Smooth muscle cell (in vitro differentiated cells): ENCODE measurements around the gene CD7. TPM values are rescaled to one million over a fixed set of nuclear protein-coding genes. Genes with fewer than 3 reads are reported as not detected.

Source experiments
- DNase-seq: peaks from one replicate; lab custom pipeline; 2025; ENCODE audit not compliant: unreplicated experiment; lab: John Stamatoyannopoulos, UW
- H2AFZ ChIP-seq: fragments of 200-600 bp; sonication (generic); 2 replicates; pipeline ENCODE4 v1.6.0; 2016; ENCODE audit warnings: antibody characterized with exemption, low read depth, mild to moderate bottlenecking
- H3F3A ChIP-seq: fragments of 200-600 bp; sonication (generic); 2 replicates; pipeline ENCODE4 v1.6.0; 2017; ENCODE audit warnings: antibody characterized with exemption, low read depth
- H3K27ac ChIP-seq: fragments of 200-600 bp; sonication (generic); 2 replicates; pipeline ENCODE4 v1.5.1; 2016; ENCODE audit warnings: low read depth, mild to moderate bottlenecking
- H3K27me3 ChIP-seq: fragments of 200-600 bp; sonication (generic); 2 replicates; pipeline ENCODE4 v1.6.1; 2016; ENCODE audit warnings: low read depth, mild to moderate bottlenecking
- H3K36me3 ChIP-seq: fragments of 200-600 bp; sonication (generic); 2 replicates; pipeline ENCODE4 v1.5.1; 2016; ENCODE audit warnings: low read depth
- H3K4me1 ChIP-seq: fragments of 200-600 bp; sonication (generic); 2 replicates; pipeline ENCODE4 v1.5.1; 2016; ENCODE audit warnings: low read depth
- H3K4me2 ChIP-seq: fragments of 200-600 bp; sonication (generic); 2 replicates; pipeline ENCODE4 v1.6.0; 2016; ENCODE audit warnings: mild to moderate bottlenecking
- H3K4me3 ChIP-seq: fragments of 200-600 bp; sonication (generic); 2 replicates; pipeline ENCODE4 v1.5.1; 2016; ENCODE audit warnings: mild to moderate bottlenecking
- H3K79me2 ChIP-seq: fragments of 200-600 bp; sonication (generic); 2 replicates; pipeline ENCODE4 v1.6.0; 2016; ENCODE audit warnings: low read depth, mild to moderate bottlenecking
- H3K9ac ChIP-seq: fragments of 200-600 bp; sonication (generic); 2 replicates; pipeline ENCODE4 v1.6.0; 2016; ENCODE audit warnings: low read depth
- H3K9me3 ChIP-seq: fragments of 200-600 bp; sonication (generic); replicated peaks from 2 replicates; pipeline ENCODE4 v1.5.1; 2016; ENCODE audit warnings: low read depth
- H4K20me1 ChIP-seq: fragments of 200-600 bp; sonication (generic); 2 replicates; pipeline ENCODE4 v1.6.0; 2016; ENCODE audit warnings: low read depth
- CTCF ChIP-seq: fragments of 200-600 bp; sonication (generic); IDR thresholded peaks from 2 replicates; pipeline ENCODE4 v1.5.1; 2017; ENCODE audit warnings: borderline replicate concordance, mild to moderate bottlenecking, antibody characterized with exemption; ENCODE audit not compliant: insufficient read depth, poor library complexity, severe bottlenecking
- WGBS: methylation state at CpG from one replicate; pipeline ENCODE4 v1.1.7; 2016; ENCODE audit warnings: low lambda C conversion rate; 5-methylcytosine and 5-hydroxymethylcytosine counted together
- polyA plus RNA-seq: library from polyadenylated mRNA; unstranded; fragments of >200 nt; fragmentation: Nextera tagmentation; extraction: Ambion mirVana; gene quantifications from 2 replicates; pipeline ENCODE4 v1.2.1, GENCODE V29; 2016
- total RNA-seq: library from RNA; depleted of rRNA; stranded (reverse); fragments of >200 nt; gene quantifications from 2 replicates; pipeline ENCODE4 v1.2.3, GENCODE V29; 2014

Gene CD7
- total and polyA plus RNA-seq, 2 experiments from 2014 or later: 0.79 TPM; not detected in 1

DNA sequence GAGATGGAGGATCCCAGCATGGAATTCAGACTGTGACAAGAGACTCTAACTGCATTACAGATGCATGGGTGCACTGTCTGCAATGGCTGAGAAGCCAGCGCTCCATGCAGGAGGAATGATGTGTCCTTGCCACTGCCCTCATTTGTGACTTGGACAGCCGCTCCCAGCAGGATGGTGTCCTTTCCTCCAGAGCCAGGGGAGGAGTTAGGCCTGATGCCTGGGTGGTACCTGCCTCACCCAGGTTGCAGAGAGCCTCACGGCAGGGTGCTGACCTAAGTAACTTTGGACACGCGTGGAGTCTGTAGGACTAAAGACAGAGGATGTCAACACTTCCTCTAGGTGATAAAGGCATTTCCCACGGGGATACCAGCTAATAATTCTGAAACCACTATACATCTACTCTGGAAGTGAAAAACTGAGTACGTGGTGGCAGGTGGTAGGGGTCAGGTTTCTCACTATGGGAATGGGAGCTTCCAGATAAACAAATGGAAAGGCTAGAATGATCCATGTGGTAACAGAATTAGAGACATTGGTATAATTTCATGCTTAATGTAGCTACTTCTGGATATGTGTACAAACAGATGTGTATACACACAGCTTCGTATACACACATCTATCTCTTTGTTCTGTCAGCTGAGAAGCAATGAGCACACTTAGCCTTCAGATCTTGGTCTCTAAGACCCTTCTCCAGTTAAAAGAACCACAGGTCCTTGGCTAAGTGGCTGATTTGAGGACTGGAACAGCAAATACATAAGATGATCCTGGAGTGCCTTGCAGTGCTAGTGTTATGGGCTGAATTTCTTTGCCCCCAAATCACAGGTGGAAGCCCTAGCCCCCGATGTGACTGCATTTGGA is 30.2 kb downstream of the CD7 start:
- Histone ChIP-seq H3K9me3 (no peaks in the 10 kb centered on the region), H3K9ac (no peak overlapping the region), H3K27me3 (no peaks in the 10 kb centered on the region), H3F3A (no peaks in the 10 kb centered on the region), H2AFZ (no peak overlapping the region), H3K4me2 (no peak overlapping the region), H3K36me3 (no peaks in the 10 kb centered on the region), H3K4me1 (no peaks in the 10 kb centered on the region), H4K20me1 (no peaks in the 10 kb centered on the region), H3K4me3 (no peak overlapping the region), H3K27ac (no peak overlapping the region), H3K79me2 (no peaks in the 10 kb centered on the region)
- no peak for DNase-seq
- 89% methylated on average over 9 of the region's 9 CpGs for WGBS
- TF ChIP-seq CTCF: no peak

DNA sequence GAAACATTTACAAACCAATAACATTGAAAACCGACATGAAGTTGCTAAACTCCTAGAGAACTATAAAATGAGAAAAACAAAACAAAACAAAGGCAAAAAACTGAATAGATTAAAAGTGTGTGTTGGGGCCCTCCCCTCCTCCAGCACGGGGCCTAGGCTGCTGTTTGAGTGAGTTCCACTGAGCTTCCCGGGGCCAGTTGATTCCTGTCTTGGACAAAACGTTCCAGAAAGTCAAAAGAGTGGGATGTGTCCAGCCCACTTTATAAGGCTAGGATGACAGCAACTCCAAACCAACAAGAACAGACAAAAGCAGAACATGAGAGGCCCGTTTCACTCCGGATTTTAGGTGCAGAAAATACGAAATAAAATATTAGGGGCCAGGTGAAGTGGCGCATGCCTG is 32.3 kb downstream of the CD7 start:
- DNase-seq: no peak
- Histone ChIP-seq H2AFZ (no peak overlapping the region), H3K27me3 (no peaks in the 10 kb centered on the region), H4K20me1 (no peaks in the 10 kb centered on the region), H3K9me3 (no peaks in the 10 kb centered on the region), H3F3A (no peaks in the 10 kb centered on the region), H3K36me3 (no peaks in the 10 kb centered on the region), H3K4me2 (no peak overlapping the region), H3K9ac (no peak overlapping the region), H3K4me1 (no peaks in the 10 kb centered on the region), H3K4me3 (no peak overlapping the region), H3K27ac (no peak overlapping the region), H3K79me2 (no peaks in the 10 kb centered on the region)
- no peak for TF ChIP-seq CTCF
- WGBS: 74% methylated on average over 8 of the region's 8 CpGs

DNA sequence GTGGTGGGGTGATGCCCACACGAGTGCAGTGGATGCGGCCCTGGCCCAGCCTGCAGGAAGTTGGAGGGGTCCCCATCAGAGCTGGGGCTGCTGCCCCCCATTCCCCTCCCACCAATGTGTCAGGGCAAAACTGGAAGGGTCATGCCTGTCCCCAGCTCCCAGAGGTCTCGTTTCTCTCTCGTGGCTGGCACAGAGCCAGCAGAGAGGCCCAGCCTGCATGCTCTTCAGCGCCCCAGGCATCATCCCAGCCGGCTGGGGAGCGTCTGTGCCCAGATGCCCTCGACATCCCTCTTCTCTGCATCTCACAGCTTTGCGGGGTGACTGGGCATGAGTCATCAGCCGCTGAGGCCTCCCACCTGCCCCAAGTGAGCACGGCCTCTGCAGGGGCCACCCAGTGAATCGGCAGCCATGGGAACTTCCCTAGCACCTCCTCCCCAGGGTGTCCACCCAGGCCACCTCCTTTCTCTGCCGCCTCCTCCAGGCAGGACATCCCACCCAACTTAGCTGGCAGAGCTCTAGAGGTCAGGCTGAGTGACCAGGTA is 34.1 kb downstream of the CD7 start:
- no peak for TF ChIP-seq CTCF
- H3K9ac ChIP-seq: no peak overlapping the region
- H3K79me2 ChIP-seq: no peaks in the 10 kb centered on the region
- H3K4me1 ChIP-seq: no peaks in the 10 kb centered on the region
- WGBS: 63% methylated on average over 13 of the region's 13 CpGs
- no peaks in the 10 kb centered on the region for H4K20me1 ChIP-seq
- no peaks in the 10 kb centered on the region for H3K27me3 ChIP-seq
- H3K27ac ChIP-seq: no peak overlapping the region
- no peak overlapping the region for H2AFZ ChIP-seq
- no peaks in the 10 kb centered on the region for H3K9me3 ChIP-seq
- DNase-seq: no peak
- no peaks in the 10 kb centered on the region for H3F3A ChIP-seq
- no peaks in the 10 kb centered on the region for H3K36me3 ChIP-seq
- no peak overlapping the region for H3K4me3 ChIP-seq
- no peak overlapping the region for H3K4me2 ChIP-seq
